SKM-1 treated with dmso at 0.1 percent for 144 hours (cell line): Measurements from ENCODE around the gene GUCY1A1.
"Not testable (repeated sequence)": the region's sequence is repeated elsewhere in the genome, so short reads cannot be mapped to it uniquely, and the experiment has no call there.

Source experiments
- DNase-seq: peaks from one replicate; lab custom pipeline; 2025; ENCODE audit not compliant: unreplicated experiment; lab: John Stamatoyannopoulos, UW

Gene GUCY1A1, protein sequence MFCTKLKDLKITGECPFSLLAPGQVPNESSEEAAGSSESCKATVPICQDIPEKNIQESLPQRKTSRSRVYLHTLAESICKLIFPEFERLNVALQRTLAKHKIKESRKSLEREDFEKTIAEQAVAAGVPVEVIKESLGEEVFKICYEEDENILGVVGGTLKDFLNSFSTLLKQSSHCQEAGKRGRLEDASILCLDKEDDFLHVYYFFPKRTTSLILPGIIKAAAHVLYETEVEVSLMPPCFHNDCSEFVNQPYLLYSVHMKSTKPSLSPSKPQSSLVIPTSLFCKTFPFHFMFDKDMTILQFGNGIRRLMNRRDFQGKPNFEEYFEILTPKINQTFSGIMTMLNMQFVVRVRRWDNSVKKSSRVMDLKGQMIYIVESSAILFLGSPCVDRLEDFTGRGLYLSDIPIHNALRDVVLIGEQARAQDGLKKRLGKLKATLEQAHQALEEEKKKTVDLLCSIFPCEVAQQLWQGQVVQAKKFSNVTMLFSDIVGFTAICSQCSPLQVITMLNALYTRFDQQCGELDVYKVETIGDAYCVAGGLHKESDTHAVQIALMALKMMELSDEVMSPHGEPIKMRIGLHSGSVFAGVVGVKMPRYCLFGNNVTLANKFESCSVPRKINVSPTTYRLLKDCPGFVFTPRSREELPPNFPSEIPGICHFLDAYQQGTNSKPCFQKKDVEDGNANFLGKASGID

DNA sequence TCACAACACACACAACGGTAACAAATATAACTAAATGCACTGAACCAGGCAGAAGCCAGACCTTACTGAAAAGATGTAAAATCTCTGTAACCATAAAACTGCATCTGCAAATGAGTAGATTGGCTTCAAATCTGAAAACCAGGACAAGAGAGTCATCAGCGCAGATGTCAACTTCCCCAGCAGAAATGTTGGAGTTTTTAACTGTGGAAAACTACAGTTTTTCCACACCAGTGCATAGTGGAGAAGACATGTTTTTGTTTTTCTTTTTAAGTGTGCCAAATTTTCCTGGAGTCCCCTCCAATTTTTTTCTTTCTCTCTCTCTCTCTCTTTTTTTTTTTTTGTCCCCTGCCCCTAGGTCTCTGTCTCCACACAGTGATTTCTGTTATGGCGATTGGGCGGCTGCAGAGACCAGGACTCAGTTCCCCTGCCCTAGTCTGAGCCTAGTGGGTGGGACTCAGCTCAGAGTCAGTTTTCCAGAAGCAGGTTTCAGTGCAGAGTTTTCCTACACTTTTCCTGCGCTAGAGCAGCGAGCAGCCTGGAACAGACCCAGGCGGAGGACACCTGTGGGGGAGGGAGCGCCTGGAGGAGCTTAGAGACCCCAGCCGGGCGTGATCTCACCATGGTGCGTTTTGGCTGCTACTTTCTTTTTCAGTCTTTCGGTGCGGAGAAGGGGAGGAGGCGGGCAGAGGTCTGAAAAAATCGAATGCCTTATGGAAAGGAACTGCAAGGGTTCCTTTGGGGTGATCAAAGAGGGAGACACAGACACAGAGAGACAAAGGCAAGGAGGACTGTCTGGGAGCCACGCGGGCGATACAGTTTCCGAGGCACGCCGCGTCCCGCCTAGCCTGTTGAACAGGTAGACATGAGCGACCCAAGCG is at the start of gene GUCY1A1:
GUCY1A1 (plus strand) TSS at position 505 of the 878 bp plus-strand sequence. CDS start 30,020 bp downstream, outside the sequence.
- no peak for DNase-seq

GRCh38 chr4:155617296-155617695 is 49.4 kb upstream of the GUCY1A1 start:
- DNase-seq: no peak

DNA sequence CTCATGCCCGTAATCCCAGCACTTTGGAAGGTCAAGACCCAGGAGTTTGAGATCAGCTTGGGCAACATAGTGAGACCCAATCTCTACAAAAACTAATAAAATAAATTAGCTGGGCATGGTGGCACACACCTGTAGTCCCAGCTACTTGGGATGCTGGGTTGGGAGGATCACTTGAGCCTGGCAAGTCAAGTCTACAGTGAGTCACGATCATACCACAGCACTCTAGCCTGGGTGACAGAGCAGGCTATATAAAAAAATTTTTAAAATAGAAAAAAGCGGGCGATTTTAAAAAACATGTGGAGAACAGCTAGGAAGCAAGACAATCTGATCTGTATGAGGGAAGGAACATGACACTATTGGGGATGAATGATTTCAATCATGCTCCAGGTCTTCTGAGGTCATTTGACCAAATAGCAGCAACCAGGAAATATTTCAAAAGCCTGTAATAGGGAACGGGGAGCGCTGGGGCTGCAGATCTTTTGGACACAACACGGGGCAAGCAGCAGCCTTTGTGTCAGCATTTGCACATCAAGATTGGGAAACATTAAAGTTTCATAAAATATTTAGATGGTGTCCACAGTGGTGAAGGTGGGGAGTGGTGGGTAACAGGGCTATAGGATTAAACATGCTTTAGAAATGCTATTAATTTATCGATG is 48.3 kb upstream of the GUCY1A1 start:
- DNase-seq: no peak

DNA sequence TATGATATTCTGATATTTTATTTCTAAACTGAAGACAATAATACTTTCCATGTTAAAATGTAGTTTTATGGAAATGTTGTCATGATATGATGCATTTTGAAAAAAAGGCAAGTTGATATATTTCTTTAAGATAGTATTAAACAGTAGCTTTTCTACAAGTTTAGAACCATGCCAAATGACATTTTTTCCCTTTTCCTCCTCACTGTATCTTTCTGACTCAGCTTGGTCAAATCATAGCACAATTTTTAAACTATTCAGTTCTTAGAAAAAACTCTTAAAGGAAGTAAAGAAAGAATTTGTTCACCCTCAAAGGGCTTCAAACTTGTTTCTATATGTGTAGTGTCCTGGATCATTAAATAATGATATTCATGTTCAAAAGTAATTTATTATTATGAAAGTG is 46.0 kb upstream of the GUCY1A1 start:
- no peak for DNase-seq

DNA sequence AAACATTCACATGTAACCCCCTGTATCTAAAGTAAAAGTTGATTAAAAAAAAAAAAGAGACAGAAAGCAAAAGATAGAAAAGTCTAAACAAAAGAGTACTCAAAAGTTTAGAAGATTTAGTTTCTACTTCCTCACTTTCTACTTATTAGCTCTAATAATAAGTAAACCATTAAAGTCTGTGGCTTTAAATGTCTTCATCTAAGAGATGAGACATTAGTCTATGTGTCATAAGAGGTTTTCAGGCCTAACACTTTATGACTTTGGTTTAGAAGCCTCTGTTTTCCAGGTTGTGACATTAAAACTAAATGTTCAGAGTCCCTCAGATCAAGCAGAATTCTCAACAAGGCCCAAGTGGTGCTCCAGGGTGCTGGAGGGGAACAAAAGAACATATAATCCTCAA is 42.2 kb upstream of the GUCY1A1 start:
- no peak for DNase-seq

DNA sequence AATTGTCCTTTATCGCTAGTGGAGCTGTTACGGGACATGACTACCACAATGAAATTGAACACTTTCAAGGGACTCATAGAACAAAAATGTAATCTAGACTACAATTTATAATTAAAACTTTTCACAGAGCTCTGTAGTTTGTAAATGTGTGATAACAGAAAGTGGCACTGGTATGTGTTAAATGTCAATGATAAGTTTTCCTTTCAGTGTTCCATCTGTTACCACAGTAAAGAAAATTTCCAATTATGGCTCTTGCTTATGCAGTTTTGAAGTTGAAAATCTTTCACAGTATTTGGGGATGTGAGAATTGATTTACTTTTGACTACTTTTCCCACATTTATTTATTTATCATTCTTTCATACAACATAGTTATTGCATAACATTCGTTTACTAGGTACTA is 40.1 kb upstream of the GUCY1A1 start:
- no peak for DNase-seq

DNA sequence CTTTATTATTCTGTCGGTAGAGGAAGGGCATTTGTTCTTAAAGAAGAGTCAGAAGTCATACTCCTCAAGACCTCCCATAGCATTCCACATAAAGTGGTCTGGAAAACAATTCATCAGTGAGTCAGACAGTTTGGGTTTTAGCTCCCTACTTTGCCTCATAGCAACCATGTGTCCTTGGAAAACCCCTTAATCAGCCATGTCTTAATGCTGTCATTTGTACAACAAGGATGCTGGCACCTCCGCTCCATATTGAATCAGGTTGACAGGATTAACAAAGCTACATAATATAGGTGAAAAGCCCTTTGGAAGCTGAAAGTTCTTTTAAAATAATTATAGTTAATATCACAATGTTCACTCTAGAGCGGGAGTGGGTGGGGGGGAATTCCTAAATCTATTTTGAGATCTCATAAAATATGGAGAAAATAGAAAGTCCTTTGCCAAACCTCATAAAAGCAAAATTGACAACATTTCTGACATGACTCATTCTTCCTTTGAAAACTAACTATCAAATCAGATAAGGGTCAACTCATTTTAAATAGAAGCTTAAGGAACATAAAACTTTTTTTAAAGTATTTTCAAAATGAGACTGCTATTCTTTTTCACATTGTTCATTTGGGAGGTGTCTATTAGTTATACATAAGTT is 37.3 kb upstream of the GUCY1A1 start:
- DNase-seq: no peak

DNA sequence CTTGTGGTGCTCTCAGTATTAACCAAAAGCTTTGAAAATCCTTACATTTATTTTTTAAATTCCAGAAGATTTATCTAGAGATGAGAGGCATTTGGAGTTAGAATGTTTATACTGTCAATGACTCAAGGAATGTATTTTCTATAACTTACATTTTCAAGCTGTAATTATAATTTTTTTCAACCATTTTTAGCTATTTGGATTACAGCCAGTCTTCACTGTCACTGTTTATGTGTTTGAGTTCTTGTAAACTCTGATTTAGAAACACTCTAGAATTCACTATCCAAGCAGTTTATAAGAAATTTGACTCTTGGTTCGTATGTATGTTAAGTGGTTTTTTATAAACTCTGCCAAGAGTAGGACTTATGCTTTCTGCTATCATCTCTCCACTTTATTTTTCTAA is 36.7 kb upstream of the GUCY1A1 start:
- no peak for DNase-seq

DNA sequence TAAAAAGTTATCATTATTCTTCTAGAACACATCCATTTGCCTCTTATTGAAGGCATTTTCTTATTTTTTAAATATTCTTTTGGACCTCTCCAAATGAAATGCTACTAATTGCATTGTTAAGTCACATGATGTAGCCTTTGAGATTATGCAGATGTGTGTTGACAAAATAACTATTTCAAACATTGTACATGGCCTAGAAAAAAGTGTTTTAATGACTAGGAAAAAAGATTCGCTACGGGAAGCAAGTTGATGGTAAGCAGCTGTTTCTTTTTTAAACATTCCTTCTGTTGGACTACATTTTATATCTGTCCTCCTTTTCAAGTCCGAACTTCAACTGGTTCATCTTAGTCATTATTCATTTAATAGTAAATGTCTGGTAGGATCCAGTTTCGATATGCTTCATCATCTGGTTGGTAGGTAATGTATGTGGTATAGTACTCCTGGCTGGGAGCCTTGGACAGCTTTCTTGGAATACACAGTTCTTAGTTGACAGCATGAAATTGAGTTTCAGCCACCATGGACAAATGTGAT is 34.3 kb upstream of the GUCY1A1 start:
- no peak for DNase-seq

DNA sequence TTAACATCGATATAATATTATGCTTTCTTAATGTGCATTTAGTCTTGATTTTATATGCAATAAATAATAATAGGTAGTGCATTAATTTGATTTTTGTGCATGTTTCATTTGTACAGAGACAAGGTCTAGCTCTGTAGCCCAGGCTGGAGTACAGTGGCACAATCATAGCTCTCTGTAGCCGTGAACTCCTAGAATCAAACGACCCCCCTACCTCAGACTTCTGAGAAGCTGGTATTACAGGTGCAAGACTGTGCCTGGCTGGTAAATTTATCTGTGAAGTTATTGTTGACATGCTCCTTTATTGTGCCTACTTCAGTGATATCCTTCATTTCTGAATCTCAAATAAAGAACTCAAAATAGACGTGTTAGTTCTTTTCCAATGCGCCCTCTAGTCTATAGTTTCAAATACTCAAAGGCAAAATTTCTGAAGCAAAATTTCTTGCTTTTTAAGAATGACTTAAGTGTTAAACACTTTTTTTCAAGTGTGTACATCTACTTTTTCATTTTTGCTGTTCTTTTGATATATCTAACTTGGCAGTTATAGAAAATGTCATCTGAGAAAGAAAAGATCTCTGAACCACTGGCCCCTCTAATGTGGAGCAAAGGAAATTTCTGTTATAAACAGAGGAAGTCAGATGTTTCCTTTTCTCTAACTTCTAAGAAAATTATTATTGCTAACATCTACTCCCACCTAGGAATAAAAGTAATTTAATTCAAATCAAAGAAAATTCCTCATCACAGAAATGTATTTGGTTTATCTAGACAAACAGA is 28.3 kb upstream of the GUCY1A1 start:
- DNase-seq: no peak

DNA sequence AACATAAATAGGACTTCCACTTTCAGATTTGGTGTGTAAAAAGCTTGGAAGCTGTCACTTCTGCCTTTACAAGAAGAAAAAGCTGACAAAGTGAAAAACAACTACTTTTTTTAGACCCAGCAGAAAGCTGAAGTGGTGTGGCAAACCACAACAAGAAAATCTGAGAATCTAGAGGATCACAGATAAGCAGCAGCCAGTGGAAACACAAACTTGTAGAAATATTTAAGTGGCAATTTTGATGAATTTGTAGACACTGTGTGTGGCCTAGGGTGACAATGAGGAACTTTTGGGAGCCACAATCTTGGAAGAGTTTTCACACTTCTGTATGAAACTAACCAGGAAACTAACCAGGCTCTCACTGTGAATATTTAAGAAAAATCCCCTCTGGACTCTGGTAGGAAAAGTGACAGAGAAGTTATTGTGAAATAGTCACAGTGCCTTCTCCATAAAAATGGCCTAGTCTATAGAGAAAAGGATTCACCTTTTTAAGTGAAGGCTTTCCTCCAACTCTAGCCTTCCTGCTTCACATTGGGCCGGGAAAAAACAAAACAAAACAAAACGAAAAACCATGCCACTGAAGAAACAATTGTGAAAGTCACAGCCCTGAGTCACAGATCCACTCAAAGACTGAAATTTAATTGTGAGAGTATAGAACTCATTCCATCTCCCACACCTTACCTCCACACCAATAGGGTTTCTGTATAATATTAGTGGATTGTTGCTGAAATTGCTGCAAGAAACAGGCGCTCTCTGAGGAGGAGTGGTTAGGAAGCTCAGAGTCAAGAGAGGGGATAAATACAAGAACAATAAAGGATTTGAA is 26.7 kb upstream of the GUCY1A1 start:
- no peak for DNase-seq

DNA sequence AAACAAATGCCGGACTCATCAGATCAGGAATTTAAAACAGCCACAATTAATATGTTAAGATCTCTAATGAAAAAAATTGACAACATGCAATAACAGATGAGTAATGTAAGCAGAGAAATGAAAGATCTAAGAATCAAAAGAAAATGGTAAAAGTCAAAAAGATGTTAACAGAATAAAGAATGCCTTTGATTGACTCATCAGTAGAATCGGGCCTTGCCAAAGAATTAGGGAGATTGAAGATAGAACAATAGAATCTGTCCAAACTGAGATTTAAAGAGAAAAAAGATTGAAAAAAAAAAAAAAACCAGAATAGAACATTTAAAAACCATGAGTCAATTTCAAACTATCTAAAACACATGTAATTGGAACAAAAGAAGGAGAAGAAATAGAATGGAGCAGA is 25.9 kb upstream of the GUCY1A1 start:
- no peak for DNase-seq

- no peak for DNase-seq
Observed at GRCh38 chr4:155643087-155643486, 23.6 kb upstream of the GUCY1A1 start.

DNA sequence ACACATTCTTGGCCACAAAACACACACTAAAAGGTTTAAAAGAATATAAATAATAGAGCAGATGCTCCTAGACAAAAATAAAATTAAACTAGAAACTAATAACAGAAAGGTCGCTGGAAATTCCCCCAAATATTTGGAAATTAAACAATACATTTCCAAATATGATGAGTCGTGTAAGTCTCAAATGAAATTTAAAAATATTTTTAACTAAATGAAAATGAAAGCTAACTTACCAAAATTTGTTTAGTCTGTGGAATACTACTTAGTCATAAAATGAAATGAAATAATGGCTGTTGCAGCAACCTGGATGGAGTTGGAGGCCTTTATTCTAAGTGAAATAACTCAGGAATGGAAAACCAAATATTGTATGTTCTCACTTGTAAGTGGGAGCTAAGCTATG is 20.6 kb upstream of the GUCY1A1 start:
- no peak for DNase-seq

GRCh38 chr4:155650785-155651184 is 15.9 kb upstream of the GUCY1A1 start:
- DNase-seq: not testable (repeated sequence)

DNA sequence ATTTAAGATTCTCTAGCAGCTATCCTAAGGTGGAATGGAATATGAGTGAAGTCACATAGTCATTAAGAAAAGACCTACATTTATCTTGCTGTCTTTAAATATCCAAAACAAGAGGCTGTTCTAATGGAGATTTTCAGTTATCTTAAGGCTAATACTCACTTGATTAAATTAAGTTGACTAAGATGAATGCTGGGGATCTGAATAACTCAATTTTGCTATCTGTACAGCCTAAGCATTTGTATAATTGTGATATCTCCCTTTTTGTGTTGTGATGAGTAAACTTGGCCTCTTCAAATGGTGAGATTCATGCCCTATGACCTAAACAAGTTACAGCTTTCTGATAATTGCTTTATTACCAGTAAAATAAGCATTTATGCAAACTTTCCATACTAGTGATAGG is 13.6 kb upstream of the GUCY1A1 start:
- DNase-seq: no peak

DNA sequence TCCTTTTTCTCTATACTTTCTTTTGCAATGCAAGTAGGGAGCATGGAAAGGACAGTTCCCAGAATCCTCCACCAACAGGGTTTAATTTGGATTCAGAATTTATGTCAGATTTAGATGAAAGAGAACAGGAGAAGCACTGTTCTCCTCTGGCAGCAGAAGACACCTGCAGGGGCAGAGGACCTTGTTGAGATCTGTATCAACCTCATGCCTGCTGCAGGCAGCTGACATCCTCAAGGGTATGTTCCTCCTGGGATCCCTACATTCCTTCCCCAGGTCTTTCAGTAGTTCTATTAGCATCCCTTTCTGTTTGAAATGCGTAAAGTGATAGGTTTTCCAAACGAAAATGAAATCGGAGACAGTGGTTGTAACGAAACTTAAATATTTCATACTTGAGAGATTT is 10.6 kb upstream of the GUCY1A1 start:
- DNase-seq: no peak

DNA sequence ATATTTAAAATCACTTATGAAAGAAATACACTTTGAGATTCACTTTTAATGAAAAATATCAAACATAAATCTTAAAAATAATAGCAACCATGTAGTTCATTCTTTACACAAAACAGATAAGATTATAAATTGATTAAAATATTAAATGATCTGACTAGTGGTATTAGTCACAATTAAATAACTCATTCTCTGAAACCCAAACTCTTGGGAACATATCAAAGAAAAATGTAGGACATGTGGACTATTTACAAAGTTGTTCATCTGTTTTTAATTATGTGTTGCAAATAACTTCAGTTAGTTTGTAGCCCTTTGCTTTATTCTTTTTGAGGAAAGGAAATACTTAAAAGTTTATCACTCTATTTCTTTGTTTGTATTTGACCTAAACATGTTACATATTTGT is 9.5 kb upstream of the GUCY1A1 start:
- no peak for DNase-seq
